Cerebellar cortex (tissue), 1 donor: ENCODE data around the gene OR14A2.
A peak's percentile ranks its signal among the peaks of the same experiment; 100 is the strongest.
"Not testable (repeated sequence)": the region's sequence is repeated elsewhere in the genome, so short reads cannot be mapped to it uniquely, and the experiment has no call there.

ENCODE experiments used
- DNase-seq: peaks from one replicate; pipeline ENCODE4 v3.0.0-alpha.2; 2015; ENCODE audit warnings: low spot score

The OR14A2 gene

GRCh38 chr1:247748041-247748440 is at the start of gene OR14A2:
Gene OR14A2 (minus strand): TSS chr1:247748141.
- no peak for DNase-seq

- DNase-seq = no peak
Measured at GRCh38 chr1:247797518-247797917, 49.6 kb upstream of the OR14A2 start.

GRCh38 chr1:247769603-247770002 is 21.7 kb upstream of the OR14A2 start:
- DNase-seq = no peak

GRCh38 chr1:247760456-247760855 is 12.5 kb upstream of the OR14A2 start, which contains the start of gene OR1C1:
Gene OR1C1 (minus strand): TSS chr1:247760556. CDS start chr1:247758406, 2,150 bp downstream.
- no peak for DNase-seq

- not testable (repeated sequence) for DNase-seq
Measured at GRCh38 chr1:247754311-247754710, 6.4 kb upstream of the OR14A2 start.

- DNase-seq = no peak
Measured at GRCh38 chr1:247749870-247750269, 1.9 kb upstream of the OR14A2 start.

- no peak for DNase-seq
Measured at GRCh38 chr1:247747616-247748015, 325 bp downstream of the OR14A2 start.

- DNase-seq = no peak
Measured at GRCh38 chr1:247746391-247746935, 1.5 kb downstream of the OR14A2 start.

- not testable (repeated sequence) for DNase-seq
Measured at GRCh38 chr1:247742215-247742760, 5.7 kb downstream of the OR14A2 start.

- DNase-seq = no peak
Measured at GRCh38 chr1:247741756-247742155, 6.2 kb downstream of the OR14A2 start.

GRCh38 chr1:247740721-247741120 is 7.2 kb downstream of the OR14A2 start:
- no peak for DNase-seq

GRCh38 chr1:247738315-247738714 is 9.6 kb downstream of the OR14A2 start, which contains the start of gene OR14K1:
Gene OR14K1 (plus strand): TSS chr1:247738615. CDS start chr1:247738615, 0 bp downstream.
- DNase-seq = no peak

GRCh38 chr1:247721222-247721621 is 26.7 kb downstream of the OR14A2 start:
- no peak for DNase-seq

GRCh38 chr1:247716546-247716945 is 31.4 kb downstream of the OR14A2 start, which contains the start of gene OR6F1:
Gene OR6F1 (minus strand): TSS chr1:247716646. CDS start chr1:247712755, 3,891 bp downstream.
- DNase-seq = no peak

- no peak for DNase-seq
Measured at GRCh38 chr1:247713753-247714152, 34.2 kb downstream of the OR14A2 start.

- DNase-seq = not testable (repeated sequence)
Measured at GRCh38 chr1:247710681-247711080, 37.3 kb downstream of the OR14A2 start.

- DNase-seq = no peak
Measured at GRCh38 chr1:247701338-247701737, 46.6 kb downstream of the OR14A2 start.

- DNase-seq = peak; percentile 22
Measured at GRCh38 chr1:247681288-247681897, 66.5 kb downstream of the OR14A2 start.

- DNase-seq = no peak
Measured at GRCh38 chr1:247680171-247680570, 67.8 kb downstream of the OR14A2 start.

GRCh38 chr1:247679639-247680038 is 68.3 kb downstream of the OR14A2 start, which contains the start of gene OR13G1:
Gene OR13G1 (minus strand): TSS chr1:247679739. CDS start chr1:247673041, 6,698 bp downstream.
- DNase-seq = no peak
